H1 (cell line): ENCODE results near the gene SIAH3. TPM values are rescaled to one million over a fixed set of nuclear protein-coding genes. Genes with fewer than 3 reads are reported as not detected.

ENCODE experiments used
- HDAC6 ChIP-seq: IDR thresholded peaks from one replicate; pipeline ENCODE4 v1.7.1; 2012; ENCODE audit warnings: low read depth, mild to moderate bottlenecking, inconsistent platforms, low read length, moderate library complexity
- MAFK ChIP-seq: IDR thresholded peaks from 2 replicates; pipeline ENCODE4 v1.6.1; 2012; ENCODE audit warnings: low read depth, mild to moderate bottlenecking, improper control_type of control experiment, low read length
- POLR2AphosphoS5 ChIP-seq: IDR thresholded peaks from 2 replicates; pipeline ENCODE4 v1.6.1; 2011; ENCODE audit warnings: low read depth, low read length
- RXRA ChIP-seq: IDR thresholded peaks from 2 replicates; pipeline ENCODE4 v1.6.1; 2011; ENCODE audit warnings: low read depth, mild to moderate bottlenecking, low read length, moderate library complexity; ENCODE audit not compliant: insufficient read depth
- polyA plus RNA-seq, 7 experiments: library from polyadenylated mRNA; depleted of rRNA in 3 of 7; stranded (reverse) in 5 of 7; unstranded in 2 of 7; fragments of >200 nt in 5 of 7; fragments of 200-250 nt in 2 of 7; gene quantifications; 1 replicate in 5 of 7; 2 replicates in 1 of 7; 4 replicates in 1 of 7; pipeline versions ENCODE4 v1.2.1 to v1.2.3, GENCODE V29; 2011 to 2013; ENCODE audit warnings: missing spikeins in 2 of 7, mixed read lengths in 2 of 7
- total RNA-seq: library from RNA; stranded (reverse); fragmentation: NEBNext Ultra II Directional; extraction: Animal tissue kit (Norgen Biotek cat#: 25700); gene quantifications from 2 replicates; pipeline ENCODE4 v1.2.1, GENCODE V29; 2021
- TF ChIP-seq, protein P1 (sequence below): IDR thresholded peaks from 2 replicates; pipeline ENCODE4 v1.6.1; 2011; ENCODE audit warnings: low read length, improper control_type of control experiment

Gene SIAH3
- total and polyA plus RNA-seq, 2 of the 8 experiments (the other 6 are each of a cell fraction or from before 2014, with no cell fraction given), result 0.15 to 0.17 TPM

- TF ChIP-seq, protein P1, sequence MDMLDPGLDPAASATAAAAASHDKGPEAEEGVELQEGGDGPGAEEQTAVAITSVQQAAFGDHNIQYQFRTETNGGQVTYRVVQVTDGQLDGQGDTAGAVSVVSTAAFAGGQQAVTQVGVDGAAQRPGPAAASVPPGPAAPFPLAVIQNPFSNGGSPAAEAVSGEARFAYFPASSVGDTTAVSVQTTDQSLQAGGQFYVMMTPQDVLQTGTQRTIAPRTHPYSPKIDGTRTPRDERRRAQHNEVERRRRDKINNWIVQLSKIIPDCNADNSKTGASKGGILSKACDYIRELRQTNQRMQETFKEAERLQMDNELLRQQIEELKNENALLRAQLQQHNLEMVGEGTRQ, result no peak
- TF ChIP-seq MAFK, result no peak
- no peak for TF ChIP-seq RXRA
- no peak for TF ChIP-seq HDAC6
- no peak for TF ChIP-seq POLR2AphosphoS5
Measured at GRCh38 chr13:45896285-45896684, 44.7 kb upstream of the SIAH3 start (continued).
